GM12878 (cell line): ENCODE data around the gene DDX39B. TPM values are rescaled to one million over a fixed set of nuclear protein-coding genes. Genes with fewer than 3 reads are reported as not detected.

Experiments
- ATF3 ChIP-seq: IDR thresholded peaks from 2 replicates; pipeline ENCODE4 v1.6.1; 2011; ENCODE audit warnings: low read depth, mild to moderate bottlenecking, low read length, moderate library complexity, borderline replicate concordance; ENCODE audit errors: extremely low read depth
- BRCA1 ChIP-seq: IDR thresholded peaks from 2 replicates; pipeline ENCODE4 v1.6.1; 2011; ENCODE audit warnings: low read depth, low read length, improper control_type of control experiment
- DPF2 ChIP-seq: fragments of 450-650 bp; IDR thresholded peaks from 2 replicates; pipeline ENCODE4 v1.6.1; 2017; ENCODE audit warnings: mild to moderate bottlenecking
- EED ChIP-seq: sonication (generic); IDR thresholded peaks from 2 replicates; pipeline ENCODE4 v1.6.1; 2016; ENCODE audit warnings: antibody characterized with exemption, low read depth
- EGR1 ChIP-seq, 2 experiments: IDR thresholded peaks; 1 replicate in 1 of 2; 2 replicates in 1 of 2; pipeline ENCODE4 v1.6.1; 2011 to 2012; ENCODE audit warnings: low read depth in 2 of 2, low read length in 2 of 2, borderline replicate concordance in 1 of 2, mild to moderate bottlenecking in 1 of 2, moderate library complexity in 1 of 2
- GABPA ChIP-seq: IDR thresholded peaks from 2 replicates; pipeline ENCODE4 v1.6.1; 2014; ENCODE audit warnings: antibody characterized with exemption, low read depth, mild to moderate bottlenecking, inconsistent platforms
- IKZF1 ChIP-seq: fragments of 450-650 bp; conservative IDR thresholded peaks from 2 replicates; pipeline ENCODE4 v1.6.1; 2017; ENCODE audit warnings: antibody characterized with exemption, mild to moderate bottlenecking
- IRF4 ChIP-seq: IDR thresholded peaks from 2 replicates; pipeline ENCODE4 v1.6.1; 2011; ENCODE audit warnings: low read depth, low read length
- IRF5 ChIP-seq: fragments of 450-650 bp; IDR thresholded peaks from 2 replicates; pipeline ENCODE4 v1.6.1; 2017; ENCODE audit warnings: borderline replicate concordance
- LARP7 ChIP-seq: fragments of 450-650 bp; IDR thresholded peaks from 2 replicates; pipeline ENCODE4 v1.6.1; 2017; ENCODE audit warnings: mild to moderate bottlenecking
- MYC ChIP-seq: IDR thresholded peaks from 2 replicates; pipeline ENCODE4 v1.6.1; 2011; ENCODE audit warnings: mild to moderate bottlenecking, low read length, moderate library complexity, inconsistent platforms; ENCODE audit not compliant: insufficient read depth, insufficient replicate concordance, insufficient read length, severe bottlenecking
- NFIC ChIP-seq: IDR thresholded peaks from 2 replicates; pipeline ENCODE4 v1.6.1; 2012; ENCODE audit warnings: low read depth, mild to moderate bottlenecking, inconsistent platforms, low read length, moderate library complexity
- PAX8 ChIP-seq: fragments of 450-650 bp; IDR thresholded peaks from 2 replicates; pipeline ENCODE4 v1.6.1; 2017; ENCODE audit warnings: mild to moderate bottlenecking, moderate library complexity
- RCOR1 ChIP-seq: conservative IDR thresholded peaks from 2 replicates; pipeline ENCODE4 v1.6.1; 2012; ENCODE audit warnings: low read depth, low read length, improper control_type of control experiment
- RUNX3 ChIP-seq: IDR thresholded peaks from 2 replicates; pipeline ENCODE4 v1.6.1; 2012; ENCODE audit warnings: low read length, inconsistent platforms
- SMARCA5 ChIP-seq: fragments of 450-650 bp; IDR thresholded peaks from 2 replicates; pipeline ENCODE4 v1.6.1; 2017; ENCODE audit warnings: mild to moderate bottlenecking
- ZBTB33 ChIP-seq: fragments of 450-650 bp; IDR thresholded peaks from 2 replicates; pipeline ENCODE4 v1.6.1; 2017; ENCODE audit warnings: mild to moderate bottlenecking
- ZBTB40 ChIP-seq: fragments of 450-650 bp; IDR thresholded peaks from 2 replicates; pipeline ENCODE4 v1.6.1; 2016; ENCODE audit warnings: mild to moderate bottlenecking, moderate library complexity, borderline replicate concordance
- ZNF622 ChIP-seq: fragments of 450-650 bp; IDR thresholded peaks from 2 replicates; pipeline ENCODE4 v1.6.1; 2017; ENCODE audit warnings: mild to moderate bottlenecking, inconsistent platforms
- ZZZ3 ChIP-seq: IDR thresholded peaks from 2 replicates; pipeline ENCODE4 v1.6.1; 2011; ENCODE audit warnings: low read depth; ENCODE audit not compliant: control insufficient read depth, insufficient read length
- polyA plus RNA-seq, 11 experiments: library from polyadenylated mRNA; depleted of rRNA in 4 of 11; unstranded in 6 of 11; stranded (reverse) in 5 of 11; fragments of >200 nt; fragmentation: Nextera tagmentation in 4 of 11; fragmentation: Illumina TruSeq in 1 of 11; extraction: Ambion mirVana in 4 of 11; extraction: Trizol in 1 of 11; gene quantifications; 1 replicate in 1 of 11; 2 replicates in 10 of 11; pipeline versions ENCODE4 v1.2.1 to v1.2.3, GENCODE V29; 2011 to 2016; ENCODE audit warnings: inconsistent platforms in 2 of 11, missing spikeins in 2 of 11, low read depth in 1 of 11
- total RNA-seq, 4 experiments: library from RNA; depleted of rRNA in 3 of 4; stranded (reverse); fragments of >200 nt in 3 of 4; fragmentation: Illumina TruSeq in 1 of 4; extraction: Trizol in 1 of 4; gene quantifications; 2 replicates each; pipeline versions ENCODE4 v1.2.1 to v1.2.3, GENCODE V29; 2013 to 2021

Gene DDX39B
- total and polyA plus RNA-seq, 10 of the 15 experiments (the other 5 are each of a cell fraction or from before 2014, with no cell fraction given), result 271 to 661 (median 330) TPM

GRCh38 chr6:31541658-31542521 lies at the start of gene DDX39B (continued):
- TF ChIP-seq ZNF622, result no peak
- peak; percentile 98 for TF ChIP-seq LARP7
- peak; percentile 83 for TF ChIP-seq GABPA
- TF ChIP-seq ZZZ3, result peak; percentile 94
- TF ChIP-seq ZBTB33, result peak; percentile 84
- TF ChIP-seq ZBTB40, result peak; percentile 90
- TF ChIP-seq EGR1 (IDR thresholded peaks at IDR 0.05; ENCODE audit: borderline replicate concordance in 1 of 2, low read depth in 2 of 2, low read length in 2 of 2), result peak in 1 of 2 experiments; percentile 56; a peak in 1 of 3 replicates
- peak; percentile 72; the same call in 1 of the 2 replicates for TF ChIP-seq SMARCA5
- peak; percentile 99 for TF ChIP-seq IRF5
- TF ChIP-seq NFIC, result peak; percentile 51; the same call in 1 of the 2 replicates
- TF ChIP-seq RCOR1, result peak; percentile 55; the same call in 1 of the 2 replicates
- TF ChIP-seq IRF4, result peak; percentile 70; the same call in 1 of the 2 replicates
- TF ChIP-seq MYC, result peak; percentile 94
- no peak for TF ChIP-seq BRCA1
- peak; percentile 27; the same call in 1 of the 2 replicates for TF ChIP-seq ATF3
- TF ChIP-seq DPF2, result no peak
- 0 out of 2 replicates have a peak, but pooled peaks have one; percentile 24 for TF ChIP-seq EED
- TF ChIP-seq IKZF1, result peak; percentile 87
- peak; percentile 92 for TF ChIP-seq RUNX3
- TF ChIP-seq PAX8, result peak; percentile 98
